ENCODE measurements around the gene RAMP2. TPM values are rescaled to one million over a fixed set of nuclear protein-coding genes. Genes with fewer than 3 reads are reported as not detected.

RAMP2 gene
- polyA plus RNA-seq, 1 donor (not counting 4 experiments of a cell fraction or from before 2014, with no cell fraction given) = not detected

DNA sequence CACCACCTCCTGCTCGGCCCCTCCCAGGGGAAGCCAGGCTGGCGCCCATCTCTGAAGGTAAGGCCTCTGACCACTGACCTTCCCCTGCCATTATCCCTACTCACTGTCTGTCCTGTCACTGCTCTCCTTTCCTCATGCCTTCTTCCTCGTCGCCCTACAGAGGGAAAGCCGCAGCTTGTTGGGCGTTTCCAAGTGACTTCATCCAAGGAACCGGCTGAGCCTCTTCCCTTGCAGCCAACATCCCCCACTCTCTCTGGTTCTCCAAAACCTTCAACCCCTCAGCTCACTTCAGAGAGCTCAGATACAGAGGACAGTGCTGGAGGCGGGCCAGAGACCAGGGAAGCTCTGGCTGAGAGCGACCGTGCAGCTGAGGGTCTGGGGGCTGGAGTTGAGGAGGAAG lies 34.4 kb downstream of the RAMP2 start:
- Histone ChIP-seq H3K79me2 (ENCODE audit: control insufficient read depth, insufficient read depth, low read length) (peaks cover 4% of the 10 kb centered on the region), H3K36me3 (ENCODE audit: control insufficient read depth in 2 of 2, extremely low read depth in 1 of 2, insufficient read depth in 2 of 2, low read length in 2 of 2) (peaks cover 0 to 5% of the 10 kb centered on the region in 2 experiments), H3K4me1 (ENCODE audit: control insufficient read depth, extremely low read depth, insufficient read depth, low read length) (peaks cover 14% of the 10 kb centered on the region), H3K9me1 (ENCODE audit: control insufficient read depth, extremely low read depth, insufficient read depth, low read length) (no peaks in the 10 kb centered on the region), H3K27me3 (ENCODE audit: control insufficient read depth, extremely low read depth, insufficient read depth, low read length) (no peaks in the 10 kb centered on the region), H3K4me2 (ENCODE audit: control insufficient read depth, extremely low read depth, insufficient read depth, low read depth, low read length) (no peak overlapping the region), H3K27ac (ENCODE audit: control insufficient read depth, insufficient read depth, low read length) (no peak overlapping the region), H3K4me3 (ENCODE audit: control insufficient read depth in 2 of 3, extremely low read depth in 1 of 3, insufficient read depth in 2 of 3, low read depth in 1 of 3, low read length in 3 of 3) (no peak overlapping the region), H2AFZ (ENCODE audit: control insufficient read depth, low read length) (no peak overlapping the region), H3K9me3 (ENCODE audit: control insufficient read depth, low read depth, low read length) (no peaks in the 10 kb centered on the region), H3K9ac (ENCODE audit: control insufficient read depth, extremely low read depth, insufficient read depth, low read length) (no peak overlapping the region), H4K20me1 (ENCODE audit: control insufficient read depth, extremely low read depth, insufficient read depth, low read length) (no peaks in the 10 kb centered on the region)
- FAIRE-seq = no peak
- dilution Hi-C loops (cut with MboI; ENCODE audit: extremely low pct_ligation_motif_present, low sequenced_read_pairs) = no loop called here
- no peak for DNase-seq (ENCODE audit: low read depth, low spot score)
- no peak for TF ChIP-seq EZH2 (IDR thresholded peaks at IDR 0.05; ENCODE audit: low read length)
- TF ChIP-seq, protein P1, sequence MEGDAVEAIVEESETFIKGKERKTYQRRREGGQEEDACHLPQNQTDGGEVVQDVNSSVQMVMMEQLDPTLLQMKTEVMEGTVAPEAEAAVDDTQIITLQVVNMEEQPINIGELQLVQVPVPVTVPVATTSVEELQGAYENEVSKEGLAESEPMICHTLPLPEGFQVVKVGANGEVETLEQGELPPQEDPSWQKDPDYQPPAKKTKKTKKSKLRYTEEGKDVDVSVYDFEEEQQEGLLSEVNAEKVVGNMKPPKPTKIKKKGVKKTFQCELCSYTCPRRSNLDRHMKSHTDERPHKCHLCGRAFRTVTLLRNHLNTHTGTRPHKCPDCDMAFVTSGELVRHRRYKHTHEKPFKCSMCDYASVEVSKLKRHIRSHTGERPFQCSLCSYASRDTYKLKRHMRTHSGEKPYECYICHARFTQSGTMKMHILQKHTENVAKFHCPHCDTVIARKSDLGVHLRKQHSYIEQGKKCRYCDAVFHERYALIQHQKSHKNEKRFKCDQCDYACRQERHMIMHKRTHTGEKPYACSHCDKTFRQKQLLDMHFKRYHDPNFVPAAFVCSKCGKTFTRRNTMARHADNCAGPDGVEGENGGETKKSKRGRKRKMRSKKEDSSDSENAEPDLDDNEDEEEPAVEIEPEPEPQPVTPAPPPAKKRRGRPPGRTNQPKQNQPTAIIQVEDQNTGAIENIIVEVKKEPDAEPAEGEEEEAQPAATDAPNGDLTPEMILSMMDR (optimal IDR thresholded peaks at IDR 0.05 in 1 of 3, IDR thresholded peaks at IDR 0.05 in 1 of 3, conservative IDR thresholded peaks at IDR 0.05 in 1 of 3; ENCODE audit: extremely low read depth in 1 of 3, insufficient read depth in 2 of 3, low read length in 3 of 3) = no peak

DNA sequence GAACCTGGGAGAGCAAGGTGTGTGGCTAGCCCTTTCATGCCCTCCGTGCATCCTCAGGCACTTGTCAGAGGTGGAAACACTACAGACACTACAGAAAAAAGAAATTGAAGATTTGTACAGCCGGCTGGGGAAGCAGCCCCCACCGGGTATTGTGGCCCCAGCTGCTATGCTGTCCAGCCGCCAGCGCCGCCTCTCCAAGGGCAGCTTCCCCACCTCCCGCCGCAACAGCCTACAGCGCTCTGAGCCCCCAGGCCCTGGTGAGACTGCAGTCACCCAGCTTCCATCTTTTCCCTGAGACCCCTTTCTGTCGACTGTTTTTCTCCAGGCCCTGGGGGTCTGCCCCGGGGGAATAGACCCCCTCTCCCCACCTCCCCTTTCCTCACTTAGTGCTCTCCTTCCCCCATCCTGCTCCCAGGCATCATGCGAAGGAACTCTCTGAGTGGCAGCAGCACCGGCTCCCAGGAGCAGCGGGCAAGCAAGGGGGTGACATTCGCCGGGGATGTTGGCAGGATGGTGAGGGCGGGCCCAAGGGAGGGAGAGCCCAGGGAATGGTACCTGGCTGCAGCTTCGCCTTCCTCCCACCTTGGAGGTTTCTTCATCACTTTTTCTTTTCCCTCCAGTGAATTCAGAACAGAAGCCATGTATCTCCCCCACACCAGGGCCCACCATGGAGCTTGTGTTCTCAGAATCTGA lies 35.2 kb downstream of the RAMP2 start:
- Histone ChIP-seq H3K9ac (ENCODE audit: control insufficient read depth, extremely low read depth, insufficient read depth, low read length) (no peak overlapping the region), H4K20me1 (ENCODE audit: control insufficient read depth, extremely low read depth, insufficient read depth, low read length) (no peaks in the 10 kb centered on the region), H2AFZ (ENCODE audit: control insufficient read depth, low read length) (no peak overlapping the region), H3K4me1 (ENCODE audit: control insufficient read depth, extremely low read depth, insufficient read depth, low read length) (peaks cover 14% of the 10 kb centered on the region), H3K79me2 (ENCODE audit: control insufficient read depth, insufficient read depth, low read length) (peaks cover 4% of the 10 kb centered on the region), H3K4me3 (ENCODE audit: control insufficient read depth in 2 of 3, extremely low read depth in 1 of 3, insufficient read depth in 2 of 3, low read depth in 1 of 3, low read length in 3 of 3) (no peak overlapping the region), H3K9me1 (ENCODE audit: control insufficient read depth, extremely low read depth, insufficient read depth, low read length) (no peaks in the 10 kb centered on the region), H3K9me3 (ENCODE audit: control insufficient read depth, low read depth, low read length) (no peaks in the 10 kb centered on the region), H3K27ac (ENCODE audit: control insufficient read depth, insufficient read depth, low read length) (no peak overlapping the region), H3K36me3 (ENCODE audit: control insufficient read depth in 2 of 2, extremely low read depth in 1 of 2, insufficient read depth in 2 of 2, low read length in 2 of 2) (peaks cover 0 to 5% of the 10 kb centered on the region in 2 experiments), H3K4me2 (ENCODE audit: control insufficient read depth, extremely low read depth, insufficient read depth, low read depth, low read length) (no peak overlapping the region), H3K27me3 (ENCODE audit: control insufficient read depth, extremely low read depth, insufficient read depth, low read length) (no peaks in the 10 kb centered on the region)
- FAIRE-seq (no peak), DNase-seq (ENCODE audit: low read depth, low spot score) (no peak)
- dilution Hi-C loops (cut with MboI; ENCODE audit: extremely low pct_ligation_motif_present, low sequenced_read_pairs) = no loop called here
- TF ChIP-seq EZH2 (IDR thresholded peaks at IDR 0.05; ENCODE audit: low read length) = no peak
- TF ChIP-seq, protein P1 (optimal IDR thresholded peaks at IDR 0.05 in 1 of 3, IDR thresholded peaks at IDR 0.05 in 1 of 3, conservative IDR thresholded peaks at IDR 0.05 in 1 of 3; ENCODE audit: extremely low read depth in 1 of 3, insufficient read depth in 2 of 3, low read length in 3 of 3) = no peak
